Heart right ventricle (tissue), 16 donors: ENCODE results near the gene OST4. TPM values are rescaled to one million over a fixed set of nuclear protein-coding genes. Genes with fewer than 3 reads are reported as not detected.

Experiments
- ATAC-seq, 8 donors: fragments of 200-7000 bp; cut with Tn5 transposase; one replicate each; pipeline ENCODE4 v1.9.1; 2020; ENCODE audit warnings: mild to moderate bottlenecking in 8 of 8, moderate library complexity in 8 of 8, moderate number of reproducible peaks in 1 of 8
- DNase-seq, 2 donors: peaks; one replicate each; pipeline ENCODE4 v3.0.0-alpha.2; 2020
- H3K27ac ChIP-seq, 10 donors: fragments of 200-600 bp; sonication (generic) in 2 of 10; one replicate each; pipeline versions ENCODE4 v1.5.0 to v1.8.0; 2020 to 2022; ENCODE audit warnings: mild to moderate bottlenecking in 3 of 10
- H3K27me3 ChIP-seq, 7 donors: fragments of 200-600 bp; one replicate each; pipeline ENCODE4 v1.8.0; 2021 to 2022; ENCODE audit warnings: mild to moderate bottlenecking in 2 of 7
- H3K36me3 ChIP-seq, 9 donors: fragments of 200-600 bp; sonication (generic) in 1 of 9; one replicate each; pipeline versions ENCODE4 v1.5.0 to v1.8.0; 2020 to 2022; ENCODE audit warnings: mild to moderate bottlenecking in 2 of 9
- H3K4me1 ChIP-seq, 9 donors: fragments of 200-600 bp; sonication (generic) in 1 of 9; one replicate each; pipeline versions ENCODE4 v1.5.0 to v1.8.0; 2020 to 2022; ENCODE audit warnings: mild to moderate bottlenecking in 4 of 9
- H3K4me3 ChIP-seq, 10 donors: fragments of 200-600 bp; sonication (generic) in 2 of 10; one replicate each; pipeline versions ENCODE4 v1.5.0 to v1.8.0; 2020 to 2022; ENCODE audit warnings: mild to moderate bottlenecking in 7 of 10, moderate library complexity in 2 of 10
- H3K9me3 ChIP-seq, 11 donors: fragments of 200-600 bp in 10 of 11; sonication (generic) in 2 of 11; one replicate each; pipeline versions ENCODE4 v1.5.0 to v1.8.0; 2013 to 2022; ENCODE audit warnings: mild to moderate bottlenecking in 2 of 11, control low read depth in 1 of 11, moderate library complexity in 1 of 11
- CTCF ChIP-seq, 9 donors: fragments of 200-600 bp; sonication (generic) in 2 of 9; IDR thresholded peaks; one replicate each; pipeline versions ENCODE4 v1.5.0 to v1.8.0; 2021 to 2022; ENCODE audit warnings: antibody characterized with exemption in 9 of 9, mild to moderate bottlenecking in 5 of 9, moderate library complexity in 1 of 9
- WGBS, 2 donors: extraction: QIAGEN DNeasy Blood & Tissue Kit; methylation state at CpG; one replicate each; pipeline ENCODE4 v1.1.7; 2013; ENCODE audit warnings: inconsistent platforms in 1 of 2; 5-methylcytosine and 5-hydroxymethylcytosine counted together
- intact Hi-C, 10 donors: fragments of 100-400 bp; cut with DNase I; formaldehyde crosslinking; loops; one replicate each; pipeline versions ENCODE4 v1.11.1 to v1.14.2; 2022
- polyA plus RNA-seq, 2 donors: library from polyadenylated mRNA; stranded (reverse); fragments of 200-250 nt; gene quantifications; one replicate each; pipeline ENCODE4 v1.2.3, GENCODE V29; 2013
- total RNA-seq, 10 donors: library from RNA; stranded (reverse); fragmentation: NEBNext Ultra II Directional in 3 of 10; extraction: Animal tissue kit (Norgen Biotek cat#: 25700) in 3 of 10; gene quantifications; one replicate each; pipeline versions ENCODE4 v1.2.1 to v1.2.4, GENCODE V29; 2021 to 2023
- donor health status: Arrhythmogenic right ventricular cardiomyopathy.
- donor health status: ischemic (EF 13 %, LVEDD 7.1; RV severe dilation, severe dysfunction).
- donor health status: healthy with polysubstance abuse.
- donor health status: DM: no; HTN: yes; CAD: no.
- donor health status: DM: no; HTN: no; CAD: no.
- donor health status: ischemic (EF 25% LVEDD 6.9; RV normal size, moderate dysfunction).
- donor health status: ischemic (EF 25% LVEDD 5.7; RV mildly dilated, moderate dysfunction).
- donor health status: healthy.
- donor health status: DM: yes; HTN: yes; CAD: no.
- donor health status: Ischemic cardiomyopathy.
- donor health status: ischemic (EF 35%, LVEDD 5.7; RV mildly dilated, moderate dysfunction).
- donor health status: nonischemic (EF 11% LVEDD 7.7; RV severe dilation, severe dysfunction).
- donor health status: DM: yes; HTN: yes; CAD: no.
- donor health status: PGD.
- donor health status: ischemic (EF 29% LVEDD 5.4; RV normal size, mild dysfunction).
- donor health status: nonischemic (EF 23%, LVEDD 6.1; RV moderate dilation, normal function).

The OST4 gene
- total and polyA plus RNA-seq, 12 donors = 336 to 457 (median 388) TPM

- Histone ChIP-seq H3K4me1 (peaks cover 10 to 66% (median 59%) of the 10 kb centered on the region in 9 donors), H3K9me3 (no peaks in the 10 kb centered on the region)
- intact Hi-C loops = loop anchor here in 2 of 10 donors (2.0 kb wide), 1 partner anchor 19 kb away; the partner anchor contains the start of gene AGBL5 (in 2 of the 2)
Observed at GRCh38 chr2:27069961-27070618, 1.4 kb downstream of the OST4 start.

GRCh38 chr2:27069436-27069835, 2.0 kb downstream of the OST4 start:
- TF ChIP-seq CTCF (IDR thresholded peaks at IDR 0.05) = no peak
- 92 to 93% methylated on average over 6 of the region's 6 CpGs for WGBS, 2 donors
- peaks cover 0 to 60% (median 14%) of the 10 kb centered on the region in 9 donors for H3K36me3 ChIP-seq
- no peak for DNase-seq
- intact Hi-C loops = no loop called here
- peaks cover 10 to 60% (median 53%) of the 10 kb centered on the region in 9 donors for H3K4me1 ChIP-seq
- H3K4me3 ChIP-seq = peak overlapping the region in 2 of 10 donors; percentile 75 to 91
- H3K9me3 ChIP-seq = no peaks in the 10 kb centered on the region
- H3K27me3 ChIP-seq = no peaks in the 10 kb centered on the region
- H3K27ac ChIP-seq = peak overlapping the region in 5 of 10 donors; percentile 25 to 97 (median 91)
- no peak for ATAC-seq

More at GRCh38 chr2:27069961-27070618, 1.4 kb downstream of the OST4 start:
- no peak for DNase-seq
- peak overlapping the region in 7 of 10 donors; percentile 13 to 98 (median 97) for H3K27ac ChIP-seq
- no peaks in the 10 kb centered on the region for H3K27me3 ChIP-seq
- ATAC-seq = no peak
- H3K36me3 ChIP-seq = peaks cover 0 to 53% (median 14%) of the 10 kb centered on the region in 9 donors
- TF ChIP-seq CTCF (IDR thresholded peaks at IDR 0.05) = no peak
- H3K4me3 ChIP-seq = peak overlapping the region in 9 of 10 donors; percentile 50 to 98 (median 87)
- 73 to 74% methylated on average over 8 of the region's 8 CpGs for WGBS, 2 donors

GRCh38 chr2:27067385-27067784, 4.1 kb downstream of the OST4 start:
- H3K27me3 ChIP-seq = no peaks in the 10 kb centered on the region
- H3K4me3 ChIP-seq = no peak overlapping the region
- DNase-seq (no peak), ATAC-seq (no peak)
- H3K27ac ChIP-seq = no peak overlapping the region
- TF ChIP-seq CTCF (IDR thresholded peaks at IDR 0.05) = no peak
- H3K36me3 ChIP-seq = peaks cover 0 to 67% (median 14%) of the 10 kb centered on the region in 9 donors
- H3K9me3 ChIP-seq = no peaks in the 10 kb centered on the region
- peaks cover 10 to 50% (median 36%) of the 10 kb centered on the region in 9 donors for H3K4me1 ChIP-seq
- intact Hi-C loops = no loop called here
- 87 to 95% methylated on average over 5 of the region's 5 CpGs for WGBS, 2 donors

GRCh38 chr2:27065128-27065527, 6.3 kb downstream of the OST4 start:
- Histone ChIP-seq H3K36me3 (peaks cover 0 to 78% (median 14%) of the 10 kb centered on the region in 9 donors), H3K27me3 (no peaks in the 10 kb centered on the region), H3K27ac (no peak overlapping the region), H3K9me3 (no peaks in the 10 kb centered on the region), H3K4me1 (peaks cover 5 to 36% (median 21%) of the 10 kb centered on the region in 9 donors), H3K4me3 (no peak overlapping the region)
- WGBS, 2 donors = 86 to 87% methylated on average over 3 of the region's 3 CpGs
- no peak for TF ChIP-seq CTCF (IDR thresholded peaks at IDR 0.05)
- DNase-seq (no peak), ATAC-seq (no peak)
- intact Hi-C loops = no loop called here
